HCT116 (cell line): ENCODE measurements around the gene TLE5. TPM values are rescaled to one million over a fixed set of nuclear protein-coding genes. Genes with fewer than 3 reads are reported as not detected.
"Not testable (repeated sequence)": the region's sequence is repeated elsewhere in the genome, so short reads cannot be mapped to it uniquely, and the experiment has no call there.

ENCODE experiments used
- ATAC-seq: fragments of 200-7000 bp; cut with Tn5 transposase; 2 replicates; pipeline ENCODE4 v1.9.1; 2020; ENCODE audit warnings: mild to moderate bottlenecking, moderate library complexity
- BruUV-seq: library from RNA; stranded (reverse); fragments of 400-500 nt; replicated peaks from 2 replicates; lab custom pipeline; 2021; lab: Mats Ljungman, UMichigan
- CTCF ChIA-PET: fragments of 300-600 bp; sonication (Branson Sonifier 250); formaldehyde crosslinking; loops from one replicate; lab custom pipeline; 2021; ENCODE audit warnings: antibody characterized with exemption; lab: Charles Lee
- POLR2A ChIA-PET: fragments of 300-600, 350-600 bp; sonication (Branson Sonifier 250); formaldehyde crosslinking; loops from one replicate; lab custom pipeline; 2021; ENCODE audit warnings: antibody characterized with exemption; lab: Charles Lee
- RAD21 ChIA-PET, 2 experiments: fragments of 300-600 bp; sonication (Branson Sonifier 250); formaldehyde crosslinking; loops; one replicate each; lab custom pipeline; 2023; ENCODE audit warnings: low total read pairs in 2 of 2; ENCODE audit not compliant: uncharacterized antibody in 2 of 2, unreplicated experiment in 2 of 2, low non-redundant PET in 1 of 2; lab: Charles Lee
- DNase-seq: peaks from one replicate; pipeline ENCODE4 v3.0.0-alpha.2; 2010; ENCODE audit warnings: low read depth, low spot score
- H2AFZ ChIP-seq: fragments of 200-600 bp; shearing (Covaris generic), sonication (generic); 2 replicates; pipeline ENCODE4 v1.6.1; 2017; ENCODE audit warnings: low read depth, mixed run types, mixed read lengths, antibody characterized with exemption, low read length; ENCODE audit not compliant: poor library complexity, severe bottlenecking
- H3K27ac ChIP-seq: 2 replicates; pipeline ENCODE4 v1.5.1; 2012; ENCODE audit warnings: low read depth, low read length
- H3K27me3 ChIP-seq: fragments of 200-600 bp; sonication (generic); 2 replicates; pipeline ENCODE4 v1.6.1; 2016; ENCODE audit warnings: mixed run types, low read length, mixed read lengths; ENCODE audit not compliant: insufficient read depth
- H3K36me3 ChIP-seq, 2 experiments: fragments of 200-500 bp in 1 of 2; fragments of 200-600 bp in 1 of 2; sonication (Bioruptor generic) in 1 of 2; sonication (generic) in 1 of 2; 2 replicates each; pipeline versions ENCODE4 v1.5.1 to v1.6.1; 2014 to 2016; ENCODE audit warnings: low read length in 2 of 2, inconsistent platforms in 1 of 2, mixed read lengths in 1 of 2, mixed run types in 1 of 2; ENCODE audit not compliant: insufficient read depth in 2 of 2, control insufficient read depth in 1 of 2
- H3K4me1 ChIP-seq, 2 experiments: fragments of 200-600 bp in 1 of 2; sonication (generic) in 1 of 2; 2 replicates each; pipeline versions ENCODE4 v1.5.1 to v1.6.1; 2012 to 2017; ENCODE audit warnings: low read length in 2 of 2, inconsistent platforms in 1 of 2, mild to moderate bottlenecking in 1 of 2, mixed read lengths in 1 of 2, mixed run types in 1 of 2, moderate library complexity in 1 of 2; ENCODE audit not compliant: insufficient read depth in 2 of 2, control insufficient read depth in 1 of 2
- H3K4me2 ChIP-seq: fragments of 200-600 bp; sonication (generic); 2 replicates; pipeline ENCODE4 v1.6.1; 2017; ENCODE audit warnings: mixed run types, low read length, mixed read lengths
- H3K4me3 ChIP-seq, 2 experiments: fragments of 200-600 bp in 1 of 2; sonication (generic) in 1 of 2; replicated peaks in 1 of 2; 2 replicates each; pipeline ENCODE4 v1.5.1; 2011 to 2016; ENCODE audit warnings: low read length in 2 of 2, control low read depth in 1 of 2, low read depth in 1 of 2, mild to moderate bottlenecking in 1 of 2, mixed read lengths in 1 of 2, mixed run types in 1 of 2
- H3K79me2 ChIP-seq: fragments of 200-600 bp; sonication (generic); 2 replicates; pipeline ENCODE4 v1.6.1; 2017; ENCODE audit warnings: mild to moderate bottlenecking, mixed run types, low read length, moderate library complexity, mixed read lengths; ENCODE audit not compliant: insufficient read depth
- H3K9ac ChIP-seq: fragments of 200-600 bp; sonication (generic); 2 replicates; pipeline ENCODE4 v1.6.1; 2016; ENCODE audit warnings: low read length, mixed read lengths
- H3K9me2 ChIP-seq: fragments of 200-600 bp; sonication (generic), shearing (Covaris generic); 2 replicates; pipeline ENCODE4 v1.6.1; 2017; ENCODE audit warnings: mixed run types, mild to moderate bottlenecking, moderate library complexity; ENCODE audit not compliant: insufficient read depth
- H3K9me3 ChIP-seq, 2 experiments: fragments of 200-500 bp in 1 of 2; fragments of 200-600 bp in 1 of 2; sonication (Bioruptor generic) in 1 of 2; sonication (generic) in 1 of 2; 2 replicates each; pipeline ENCODE4 v1.6.1; 2014 to 2017; ENCODE audit warnings: low read length in 2 of 2, mixed read lengths in 2 of 2, inconsistent platforms in 1 of 2, low read depth in 1 of 2, mild to moderate bottlenecking in 1 of 2, mixed run types in 1 of 2, moderate library complexity in 1 of 2; ENCODE audit not compliant: control insufficient read depth in 1 of 2, insufficient read depth in 1 of 2
- H4K20me1 ChIP-seq: fragments of 200-600 bp; sonication (generic), shearing (Covaris generic); 2 replicates; pipeline ENCODE4 v1.6.1; 2017; ENCODE audit warnings: mixed run types, mild to moderate bottlenecking, moderate library complexity; ENCODE audit not compliant: insufficient read depth
- ATF3 ChIP-seq: IDR thresholded peaks from 2 replicates; pipeline ENCODE4 v1.6.1; 2012
- CBX3 ChIP-seq: IDR thresholded peaks from 2 replicates; pipeline ENCODE4 v1.6.1; 2012; ENCODE audit warnings: low read depth
- EZH2phosphoT487 ChIP-seq: fragments of 200-600 bp; IDR thresholded peaks from 2 replicates; pipeline ENCODE4 v1.6.1; 2018; ENCODE audit warnings: antibody characterized with exemption, borderline replicate concordance
- FOSL1 ChIP-seq: IDR thresholded peaks from 2 replicates; pipeline ENCODE4 v1.6.1; 2012; ENCODE audit warnings: low read depth
- MAX ChIP-seq: IDR thresholded peaks from 2 replicates; pipeline ENCODE4 v1.6.1; 2012
- POLR2AphosphoS5 ChIP-seq: IDR thresholded peaks from 2 replicates; pipeline ENCODE4 v1.6.1; 2011; ENCODE audit warnings: mild to moderate bottlenecking, low read depth, low read length, moderate library complexity
- RAD21 ChIP-seq: IDR thresholded peaks from 2 replicates; pipeline ENCODE4 v1.6.1; 2012; ENCODE audit warnings: low read depth, mild to moderate bottlenecking
- REST ChIP-seq: IDR thresholded peaks from 2 replicates; pipeline ENCODE4 v1.6.1; 2012; ENCODE audit warnings: low read depth
- SRF ChIP-seq: IDR thresholded peaks from 2 replicates; pipeline ENCODE4 v1.6.1; 2012; ENCODE audit warnings: low read depth
- ZNF274 ChIP-seq: fragments of 200-500 bp; sonication (Bioruptor generic); IDR thresholded peaks from 2 replicates; pipeline ENCODE4 v1.6.1; 2014; ENCODE audit warnings: mild to moderate bottlenecking, low read depth, low read length, inconsistent platforms
- intact Hi-C: fragments of 100-400 bp; cut with micrococcal nuclease; formaldehyde crosslinking; loops from 2 replicates; pipeline ENCODE4 v1.10.0; 2022
- total RNA-seq: library from RNA; stranded (reverse); gene quantifications from one replicate; pipeline ENCODE4 v1.2.1, GENCODE V29; 2021; ENCODE audit not compliant: unreplicated experiment

Gene TLE5
- total RNA-seq, 1 experiment from 2014 or later = 263 TPM

GRCh38 chr19:3050016-3050415, 12.3 kb downstream of the TLE5 start:
- H4K20me1 ChIP-seq, intact Hi-C loops, RAD21 ChIA-PET, BruUV-seq, H3K9me2 ChIP-seq, H2AFZ ChIP-seq, H3K9ac ChIP-seq, H3K4me3 ChIP-seq, H3K4me2 ChIP-seq, POLR2A ChIA-PET, H3K9me3 ChIP-seq, H3K27ac ChIP-seq, CTCF ChIA-PET, H3K27me3 ChIP-seq, H3K36me3 ChIP-seq, ATAC-seq, H3K79me2 ChIP-seq, DNase-seq: not testable (repeated sequence)
- H3K4me1 ChIP-seq = peaks cover 15 to 32% of the 10 kb centered on the region in 2 experiments

- Histone ChIP-seq H3K4me1 (peaks cover 9 to 25% of the 10 kb centered on the region in 2 experiments), H3K79me2 (no peaks in the 10 kb centered on the region), H3K36me3 (no peaks in the 10 kb centered on the region; a peak in 1 of 4 replicates), H3K9me2 (no peaks in the 10 kb centered on the region), H4K20me1 (no peaks in the 10 kb centered on the region), H2AFZ (no peak overlapping the region), H3K9me3 (no peaks in the 10 kb centered on the region), H3K27me3 (no peaks in the 10 kb centered on the region), H3K4me3 (no peak overlapping the region), H3K9ac (no peak overlapping the region), H3K27ac (no peak overlapping the region), H3K4me2 (no peak overlapping the region)
- no peak for TF ChIP-seq REST
- no peak for TF ChIP-seq MAX
- no peak for TF ChIP-seq RAD21
- no peak for TF ChIP-seq POLR2AphosphoS5
- TF ChIP-seq SRF = no peak
- TF ChIP-seq ZNF274 = no peak
- TF ChIP-seq CBX3 = no peak
- TF ChIP-seq FOSL1 = no peak
- TF ChIP-seq EZH2phosphoT487 = no peak
- TF ChIP-seq ATF3 = no peak
- no TSS peak for BruUV-seq
- intact Hi-C loops = no loop called here
- POLR2A ChIA-PET = no interaction called here
- ATAC-seq (no peak), DNase-seq (no peak)
- CTCF ChIA-PET = no interaction called here
- RAD21 ChIA-PET = no interaction called here
Measured at GRCh38 chr19:3049089-3049488, 13.2 kb downstream of the TLE5 start.
